NOMO-1 treated with DMSO at 0.1 percent for 48 hours (cell line): Measurements from ENCODE around the gene FAAP24.
"Not testable (repeated sequence)": the region's sequence is repeated elsewhere in the genome, so short reads cannot be mapped to it uniquely, and the experiment has no call there.

Experiments
- DNase-seq: peaks from one replicate; lab custom pipeline; 2025; ENCODE audit not compliant: unreplicated experiment; lab: John Stamatoyannopoulos, UW

Gene FAAP24, protein sequence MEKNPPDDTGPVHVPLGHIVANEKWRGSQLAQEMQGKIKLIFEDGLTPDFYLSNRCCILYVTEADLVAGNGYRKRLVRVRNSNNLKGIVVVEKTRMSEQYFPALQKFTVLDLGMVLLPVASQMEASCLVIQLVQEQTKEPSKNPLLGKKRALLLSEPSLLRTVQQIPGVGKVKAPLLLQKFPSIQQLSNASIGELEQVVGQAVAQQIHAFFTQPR

DNA sequence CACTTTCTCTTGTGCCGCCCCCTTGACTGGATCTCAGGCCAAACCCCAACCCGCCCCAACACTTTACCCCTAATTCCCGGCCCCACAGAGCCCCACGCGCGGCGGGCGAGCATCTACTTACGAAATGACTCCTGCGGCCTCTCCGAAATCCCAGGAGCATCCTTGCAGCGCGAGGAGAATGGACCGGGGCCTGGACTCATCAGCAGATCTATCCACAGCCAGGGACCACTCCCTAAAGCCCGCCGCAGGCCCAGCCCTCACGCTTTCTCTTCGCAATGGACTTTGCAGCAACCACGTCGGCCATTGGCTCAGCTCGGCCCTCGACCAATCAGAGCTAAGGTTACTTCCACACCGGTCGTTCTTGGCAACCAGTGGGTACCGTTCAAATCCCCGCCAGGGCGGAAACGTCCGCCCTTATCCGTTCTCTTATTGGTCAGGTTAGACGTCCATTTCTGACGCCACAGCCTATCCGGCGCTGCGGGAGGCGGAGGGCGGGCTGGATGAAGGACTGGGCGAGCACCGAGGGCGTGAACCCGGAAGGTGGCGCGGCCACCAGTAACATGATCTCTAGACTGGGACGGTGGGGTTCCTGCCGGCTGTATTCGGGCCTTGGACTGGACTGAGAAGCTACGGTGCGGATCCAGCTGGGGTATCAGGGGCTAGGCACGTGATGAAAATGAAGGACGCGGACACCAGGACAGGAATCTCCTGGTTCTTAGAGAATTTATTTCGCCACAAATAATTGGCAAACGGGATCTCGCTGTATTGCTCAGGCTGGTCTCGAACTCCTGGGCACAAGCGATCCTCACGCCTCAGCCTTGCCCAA, at the start of gene FAAP24, which contains the start of gene CEP89:
TSS of gene FAAP24 (plus strand) at position 528 of the 826 bp plus-strand sequence. CDS start 955 bp downstream, outside the sequence.
TSS of gene CEP89 (minus strand) at position 244 of the 826 bp plus-strand sequence. CDS start at position 160, 84 bp downstream.
- peak; percentile 98 for DNase-seq

DNA sequence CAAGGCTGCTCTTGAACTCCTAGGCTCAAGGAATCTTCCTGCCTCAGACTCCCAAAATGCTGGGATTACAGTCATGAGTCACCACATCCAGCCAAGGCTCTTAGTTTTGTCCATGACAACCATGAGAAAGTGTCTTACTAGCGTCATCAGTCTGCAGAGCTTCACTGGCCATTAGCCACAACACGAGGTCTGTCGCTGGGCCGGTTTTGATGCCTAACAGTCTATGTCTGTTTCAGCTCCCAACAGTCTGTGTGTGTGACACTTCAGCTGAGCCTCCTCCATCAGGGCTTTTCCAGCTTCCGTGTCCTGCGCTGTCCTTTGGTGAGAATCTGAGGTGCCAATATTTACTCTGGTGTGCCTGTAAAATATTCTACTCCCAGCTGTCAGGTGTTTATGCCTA, 47.8 kb upstream of the FAAP24 start:
- no peak for DNase-seq

DNA sequence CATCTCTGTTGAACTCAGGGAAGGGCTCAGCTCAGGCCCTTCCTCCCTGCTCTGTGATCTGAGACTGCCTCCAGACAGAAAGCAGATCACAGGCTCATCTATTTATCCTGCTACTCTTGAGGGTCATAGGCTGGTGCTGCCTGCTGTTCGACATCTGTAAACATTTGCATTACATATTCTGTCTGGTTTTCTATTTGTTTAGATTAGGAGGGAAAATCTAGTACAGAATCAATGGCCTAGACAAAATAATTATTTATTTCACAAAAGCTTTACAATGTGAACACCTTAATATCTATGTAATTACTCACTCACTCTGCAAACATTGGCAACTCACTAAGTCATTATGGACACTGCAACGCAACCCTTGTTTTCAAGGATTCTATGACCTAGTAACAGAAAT, 43.2 kb upstream of the FAAP24 start:
- DNase-seq = no peak

DNA sequence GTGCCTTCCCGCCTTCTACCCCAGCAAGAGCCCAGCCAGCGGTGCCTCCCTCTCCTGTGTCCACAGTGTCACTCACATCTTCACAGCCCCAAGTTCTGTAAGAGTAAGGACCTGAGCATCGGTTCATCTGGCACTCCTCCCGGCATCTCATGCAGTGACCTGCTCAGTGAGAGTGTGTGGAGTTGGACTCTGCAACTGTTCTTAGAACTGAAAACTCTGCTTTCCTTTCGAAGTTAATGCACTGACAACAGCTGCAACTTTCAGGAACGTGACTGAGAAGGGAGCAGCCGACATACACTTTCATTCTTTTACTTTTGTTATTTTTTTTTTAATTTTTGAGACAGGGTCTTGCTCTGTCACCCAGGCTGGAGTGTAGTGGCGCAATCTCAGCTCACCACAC, 41.5 kb upstream of the FAAP24 start:
- DNase-seq = no peak

DNA sequence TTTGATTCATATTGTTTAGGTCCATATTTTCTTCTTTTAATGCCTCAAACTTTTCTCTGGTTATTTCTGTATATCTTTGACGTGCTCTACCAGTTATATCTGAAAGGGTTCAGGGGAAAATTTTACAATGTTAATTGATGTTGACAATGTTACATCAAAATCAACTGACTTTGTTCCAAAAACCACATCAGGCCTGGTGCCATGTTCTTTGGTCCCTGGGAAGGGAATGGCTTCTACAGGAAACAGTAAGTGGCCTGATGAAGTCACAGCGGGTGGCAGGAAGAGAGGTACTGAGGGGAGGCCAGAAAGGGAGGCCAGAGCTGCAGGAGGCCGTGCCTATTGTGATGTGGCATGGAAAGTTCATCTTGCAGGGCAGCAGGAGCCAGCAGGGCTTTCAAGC, 38.5 kb upstream of the FAAP24 start:
- no peak for DNase-seq

DNA sequence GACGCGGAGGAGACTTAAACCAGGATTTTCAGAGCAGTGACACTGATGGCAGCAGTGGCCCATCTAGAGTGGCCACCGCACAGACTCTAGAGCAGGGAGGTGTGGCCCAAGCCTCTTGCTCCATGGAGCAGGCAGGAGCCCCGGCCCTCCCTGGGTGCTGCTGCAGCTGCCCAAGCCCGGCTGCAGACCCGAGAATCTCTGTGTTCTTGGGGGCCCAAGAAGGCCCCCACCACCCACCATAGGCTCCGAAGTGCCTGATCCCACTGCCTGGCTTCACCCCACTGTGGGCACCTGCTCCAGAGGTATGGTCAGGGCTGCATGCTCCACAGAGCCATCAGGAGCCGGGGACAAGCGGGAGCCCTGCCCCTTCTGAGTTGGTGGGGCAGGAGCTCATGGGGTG, 36.4 kb upstream of the FAAP24 start:
- no peak for DNase-seq

DNA sequence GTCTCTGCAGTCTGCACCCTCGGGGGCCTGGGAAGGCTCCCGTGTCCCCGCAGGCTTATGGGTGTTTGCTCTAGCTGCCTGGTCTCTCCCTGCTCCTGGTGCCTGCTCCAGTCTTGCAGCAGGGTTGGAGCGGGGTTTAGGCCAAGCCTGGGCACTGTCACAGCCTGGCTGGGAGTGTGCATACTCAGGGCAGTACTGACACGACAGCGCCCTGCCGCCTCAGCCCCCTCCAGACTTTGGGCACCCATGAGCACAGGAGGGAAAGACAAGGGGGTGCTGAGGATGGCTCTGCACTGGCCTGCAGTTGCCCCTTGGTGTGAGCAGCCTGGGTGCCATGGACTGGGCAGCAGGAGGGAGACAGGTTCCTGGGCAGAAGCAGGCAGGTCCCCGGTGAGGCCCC, 36.0 kb upstream of the FAAP24 start:
- DNase-seq = no peak

DNA sequence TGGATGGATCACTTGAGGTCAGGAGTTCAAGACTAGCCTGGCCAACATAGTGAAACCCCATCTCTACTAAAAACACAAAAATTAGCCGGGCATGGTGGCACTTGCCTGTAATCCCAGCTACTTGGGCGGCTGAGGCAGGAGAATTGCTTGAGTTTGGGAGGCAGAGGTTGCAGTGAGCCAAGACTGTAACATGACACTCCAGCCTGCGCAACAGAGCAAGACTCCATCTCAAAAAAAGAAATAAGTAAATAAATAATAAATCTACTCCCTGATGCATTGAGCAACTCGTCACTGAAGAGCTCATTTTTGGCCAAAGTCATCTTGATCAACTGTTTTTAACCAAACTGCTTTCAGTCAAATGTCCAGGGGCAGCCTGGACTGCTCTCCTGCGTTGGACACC, 30.8 kb upstream of the FAAP24 start:
- not testable (repeated sequence) for DNase-seq

DNA sequence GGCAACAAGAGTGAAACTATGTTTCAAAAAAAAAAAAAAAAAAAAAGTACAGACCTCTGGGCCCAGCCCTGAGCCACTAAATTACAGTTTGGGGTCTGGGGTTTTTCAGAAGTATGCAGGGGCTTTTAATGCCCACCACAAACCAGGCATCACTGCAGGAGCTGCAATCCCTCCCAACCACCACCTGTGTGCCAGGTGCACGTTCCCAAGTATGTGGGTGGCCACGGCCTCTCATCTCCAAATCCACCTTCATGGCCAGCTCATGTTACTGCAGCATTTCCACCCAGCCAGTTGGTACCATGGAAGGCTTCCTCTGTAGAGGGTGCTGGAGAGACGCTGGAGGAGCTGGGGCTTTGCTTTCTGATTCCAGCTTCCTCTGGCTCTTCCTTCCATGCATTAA, 26.8 kb upstream of the FAAP24 start:
- DNase-seq = no peak

DNA sequence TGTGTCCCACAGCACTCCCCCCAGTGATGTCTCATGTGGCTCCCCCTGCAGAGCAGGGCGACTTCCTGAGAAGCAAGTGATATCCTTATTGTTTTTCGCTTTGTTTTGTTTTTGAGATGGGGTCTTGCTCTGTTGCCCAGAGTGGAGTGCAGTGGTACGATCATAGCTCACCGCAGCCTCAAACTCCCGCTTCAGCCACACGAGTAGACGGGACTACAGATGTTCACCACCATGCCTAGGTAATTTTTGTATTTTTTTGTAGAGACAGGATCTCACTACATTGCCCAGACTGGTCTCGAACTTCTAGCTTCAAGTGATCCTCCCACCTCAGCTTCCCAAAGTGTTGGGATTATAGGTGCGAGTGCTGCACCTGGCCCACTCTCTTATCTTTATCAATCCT, 5.3 kb upstream of the FAAP24 start:
- DNase-seq = no peak

DNA sequence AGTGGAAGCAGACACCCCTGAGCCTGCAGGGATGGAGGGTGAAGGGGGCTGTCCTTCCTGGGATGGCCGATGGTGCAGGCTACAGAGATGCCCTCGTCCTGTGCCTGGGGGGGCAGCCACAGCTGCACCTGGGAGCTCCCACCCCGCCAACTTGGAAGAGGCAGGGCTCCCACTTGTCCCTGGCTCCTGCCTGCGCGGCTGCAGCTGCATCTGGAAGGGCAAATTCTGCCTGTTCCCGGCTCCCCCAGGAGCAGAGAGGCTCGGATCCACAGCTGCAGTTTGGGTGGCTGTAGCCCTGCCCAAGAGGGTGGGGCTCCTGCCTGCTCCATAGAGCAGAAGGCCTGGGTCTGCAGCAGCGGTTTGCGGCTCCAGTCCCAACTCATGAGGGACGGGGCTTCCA, 2.5 kb upstream of the FAAP24 start:
- DNase-seq = no peak

DNA sequence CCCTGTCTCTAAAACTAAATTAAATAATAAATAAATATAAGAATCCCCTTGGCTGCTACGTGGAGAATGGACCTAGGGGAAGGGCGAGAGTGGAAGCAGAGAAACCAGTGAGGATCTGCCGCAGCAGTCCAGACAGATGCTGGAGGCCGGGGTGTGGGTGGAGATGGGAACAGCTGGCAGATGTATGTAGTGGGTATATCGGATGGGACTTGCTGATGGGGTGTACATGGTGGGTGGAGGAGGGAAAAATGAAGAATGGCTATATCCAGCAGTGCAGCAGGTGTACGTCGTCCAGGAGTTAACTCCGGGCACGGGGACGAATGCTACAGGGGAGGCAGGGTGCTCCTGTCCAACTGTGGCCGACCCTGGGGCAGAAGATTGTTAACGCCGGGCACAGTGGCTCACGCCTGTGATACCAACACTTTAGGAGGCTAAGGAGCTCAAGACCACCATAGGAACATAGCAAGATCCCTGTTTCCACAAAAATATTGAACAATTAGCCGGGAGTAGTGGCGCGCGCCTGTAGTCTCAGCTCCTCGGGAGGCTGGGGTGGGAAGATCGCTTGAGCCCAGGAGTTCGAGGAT, 938 bp upstream of the FAAP24 start:
- no peak for DNase-seq

DNA sequence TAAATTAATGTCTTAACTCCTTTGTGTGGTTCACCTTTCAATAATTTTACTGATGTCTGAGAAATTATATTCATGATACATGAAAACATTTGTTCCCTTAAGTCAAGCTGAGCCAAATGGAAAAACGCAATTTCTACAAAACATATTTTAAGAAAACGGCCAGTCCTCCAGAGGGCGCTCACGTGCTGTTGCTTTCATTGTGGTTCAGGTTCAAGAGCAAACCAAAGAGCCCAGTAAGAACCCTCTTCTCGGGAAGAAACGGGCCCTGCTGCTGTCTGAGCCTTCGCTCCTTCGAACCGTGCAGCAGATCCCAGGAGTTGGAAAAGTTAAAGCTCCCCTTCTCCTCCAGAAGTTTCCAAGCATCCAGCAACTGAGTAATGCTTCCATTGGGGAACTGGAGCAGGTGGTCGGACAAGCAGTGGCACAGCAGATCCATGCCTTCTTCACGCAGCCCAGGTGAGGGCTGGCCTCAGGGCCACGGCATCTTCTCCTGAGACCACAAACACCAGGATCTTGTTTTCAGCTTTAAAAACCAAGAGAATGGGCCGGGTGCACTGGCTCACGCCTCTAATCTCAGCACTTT, 4.3 kb downstream of the FAAP24 start:
- peak; percentile 20 for DNase-seq

DNA sequence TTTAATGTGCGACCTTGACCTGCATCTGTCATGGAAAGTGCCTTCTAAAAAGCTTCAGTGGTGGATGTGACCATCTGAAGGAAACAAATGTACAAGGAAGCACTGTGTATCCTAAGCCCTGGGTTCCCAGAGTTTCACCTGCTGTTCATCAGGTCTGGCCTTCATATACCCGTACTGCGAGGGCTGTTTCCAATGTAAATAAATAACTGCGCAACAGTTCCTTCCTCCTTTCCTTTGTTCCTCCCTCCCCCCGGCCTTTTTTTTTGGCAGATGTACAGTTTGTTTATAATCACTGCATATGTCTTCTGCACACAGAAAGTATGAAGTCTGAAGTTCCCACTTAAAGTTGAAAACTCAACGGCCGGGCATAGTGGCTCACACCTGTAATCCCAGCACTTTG, 5.2 kb downstream of the FAAP24 start:
- peak; percentile 3 for DNase-seq

DNA sequence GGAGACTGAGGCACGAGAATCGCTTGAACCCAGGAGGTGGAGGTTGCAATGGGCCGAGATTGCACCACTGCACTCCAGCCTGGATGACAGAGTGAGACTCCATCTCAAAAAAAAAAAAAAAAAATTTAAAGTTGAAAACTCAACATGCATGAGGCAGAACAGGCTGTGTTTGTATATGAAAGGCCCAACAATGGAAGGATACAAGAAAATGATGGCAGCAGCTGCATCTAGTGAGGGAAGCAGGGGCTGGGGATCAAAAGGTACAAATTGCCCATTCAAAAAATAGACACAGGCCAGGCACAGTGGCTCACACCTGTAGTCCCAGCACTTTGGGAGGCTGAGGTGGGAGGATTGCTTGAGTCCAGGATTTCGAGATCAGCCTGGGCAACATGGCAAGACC, 5.8 kb downstream of the FAAP24 start:
- not testable (repeated sequence) for DNase-seq

DNA sequence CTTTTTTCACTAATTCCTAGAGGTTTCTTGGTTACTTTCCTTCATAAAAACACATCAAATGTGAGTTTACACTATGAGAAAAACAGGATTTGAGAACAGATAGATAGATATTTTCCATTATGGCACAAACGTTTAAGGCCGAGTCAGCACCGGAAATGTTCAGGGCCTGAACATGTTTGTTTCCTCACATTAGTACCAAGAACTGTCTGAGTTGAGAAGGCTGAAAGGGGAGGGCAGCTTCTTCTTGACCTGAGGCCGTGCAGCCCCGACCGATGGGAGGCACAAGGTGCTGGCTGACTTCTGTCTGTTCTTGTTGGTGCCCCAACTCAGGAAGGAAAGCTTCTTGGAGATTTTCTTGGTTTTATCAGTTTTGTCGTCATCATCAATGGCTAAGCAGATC, 7.8 kb downstream of the FAAP24 start:
- DNase-seq = not testable (repeated sequence)

DNA sequence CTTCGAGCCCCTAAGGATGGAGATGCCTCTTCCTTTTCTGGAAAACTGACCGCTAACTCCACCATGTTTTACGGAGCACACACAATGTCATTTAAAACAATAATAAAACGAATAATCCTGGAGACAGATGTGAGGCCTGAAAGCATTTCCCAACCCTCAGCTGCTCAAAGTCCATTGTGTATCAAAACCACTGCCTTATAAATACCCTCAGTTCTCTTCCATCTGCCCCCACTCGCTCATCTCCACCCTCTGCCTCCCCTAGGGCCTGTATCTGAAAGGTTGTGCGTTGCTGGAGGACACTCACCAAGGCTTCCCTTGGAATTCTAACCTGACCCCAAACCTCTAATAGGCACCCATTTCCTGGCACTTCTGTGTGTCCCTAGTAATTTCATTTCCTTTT, 10.4 kb downstream of the FAAP24 start:
- DNase-seq = not testable (repeated sequence)

DNA sequence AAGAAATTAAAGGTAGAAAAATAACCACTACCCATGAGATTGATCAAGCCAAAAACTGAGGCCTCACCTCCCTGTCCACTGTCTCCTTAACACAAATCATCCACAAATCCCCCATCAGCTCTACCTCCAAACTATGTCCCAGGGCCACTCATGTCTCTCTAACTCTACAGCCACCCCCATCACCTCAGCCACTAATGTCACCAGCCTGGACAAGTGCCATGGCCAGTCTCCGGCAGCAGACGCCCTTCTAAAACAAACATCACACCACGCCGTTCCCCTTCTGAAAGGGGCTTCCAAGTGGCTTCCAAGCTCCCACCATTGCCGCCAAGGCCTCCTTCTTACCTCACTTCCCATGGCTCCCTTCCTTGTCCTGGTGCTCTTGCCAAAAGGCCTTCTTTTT, 16.2 kb downstream of the FAAP24 start:
- not testable (repeated sequence) for DNase-seq

DNA sequence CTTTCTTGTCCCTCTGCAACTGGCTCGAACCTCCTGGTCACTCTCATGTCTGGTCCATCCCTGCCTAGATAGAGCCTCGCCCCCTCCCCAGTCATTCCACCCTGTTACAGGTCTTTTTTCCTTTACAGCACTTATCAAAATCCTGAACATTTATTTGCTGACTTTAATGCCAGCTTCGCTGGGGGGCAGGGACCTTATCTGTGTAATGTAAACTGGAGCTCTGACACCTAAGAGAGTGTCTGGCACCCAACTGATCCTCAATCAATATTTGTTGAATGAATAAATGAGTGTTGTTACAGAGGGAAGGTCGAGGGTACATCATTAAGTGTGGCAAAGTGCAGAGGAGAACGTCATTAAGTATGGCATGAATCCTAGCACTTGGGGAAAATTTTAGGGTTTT, 16.7 kb downstream of the FAAP24 start:
- no peak for DNase-seq

DNA sequence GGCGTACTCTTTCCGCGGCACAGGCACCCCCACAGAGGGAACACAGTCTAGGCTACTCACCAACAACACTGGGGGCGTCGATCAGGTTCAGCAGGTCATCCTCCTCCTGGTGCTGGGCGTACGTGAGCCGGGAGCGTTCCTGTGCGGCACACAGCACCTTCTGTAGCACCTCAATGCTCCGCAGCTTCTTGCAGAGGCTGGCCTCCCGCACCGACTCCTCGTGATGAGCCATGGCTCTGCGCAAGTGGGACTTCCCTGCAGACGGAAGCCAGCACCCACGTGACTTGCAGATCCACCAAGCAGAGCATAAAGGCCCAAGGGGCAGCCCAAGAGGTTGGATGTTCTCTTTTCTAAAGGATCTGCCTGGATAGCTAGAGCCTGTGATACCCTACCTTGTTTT, 23.9 kb downstream of the FAAP24 start:
- not testable (repeated sequence) for DNase-seq

DNA sequence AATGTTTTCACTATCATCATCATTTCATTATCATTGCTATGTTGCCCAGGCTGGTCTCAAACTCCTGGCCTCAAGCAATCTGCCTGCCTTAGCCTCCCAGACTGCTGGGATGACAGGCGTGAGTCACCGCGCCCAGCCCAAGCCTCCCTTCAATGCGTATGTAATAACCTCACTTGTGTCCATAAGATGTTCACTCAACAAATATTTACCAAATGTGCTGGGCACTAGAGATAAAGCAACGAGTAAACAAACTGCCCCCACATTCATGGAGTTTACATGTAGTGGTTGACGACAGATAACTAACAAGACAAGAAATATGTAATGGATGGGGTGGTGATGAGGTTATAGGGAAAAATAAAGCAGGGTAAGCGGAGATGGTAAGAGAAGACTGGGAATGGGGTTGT, 25.0 kb downstream of the FAAP24 start:
- not testable (repeated sequence) for DNase-seq
